ENCODE measurements around the gene SOX5. TPM values are rescaled to one million over a fixed set of nuclear protein-coding genes. Genes with fewer than 3 reads are reported as not detected.
"Not testable (repeated sequence)": the region's sequence is repeated elsewhere in the genome, so short reads cannot be mapped to it uniquely, and the experiment has no call there.

The SOX5 gene
- total RNA-seq, 1 donor from 2014 or later: 2.2 TPM

GRCh38 chr12:23921099-23921856 lies 28.2 kb downstream of the SOX5 start:
- DNase-seq (ENCODE audit: low spot score): no peak
- intact Hi-C loops (cut with DNase I): no loop called here

- intact Hi-C loops (cut with DNase I): no loop called here
- no peak for DNase-seq (ENCODE audit: low spot score)
Measured at GRCh38 chr12:23911574-23911973, 37.9 kb downstream of the SOX5 start.

GRCh38 chr12:23909551-23909950 lies 39.9 kb downstream of the SOX5 start:
- DNase-seq (ENCODE audit: low spot score): no peak
- intact Hi-C loops (cut with DNase I): no loop called here

- DNase-seq (ENCODE audit: low spot score): no peak
- intact Hi-C loops (cut with DNase I): no loop called here
Measured at GRCh38 chr12:23906329-23906728, 43.1 kb downstream of the SOX5 start.

GRCh38 chr12:23899434-23899833 lies 50.0 kb downstream of the SOX5 start:
- intact Hi-C loops (cut with DNase I): no loop called here
- DNase-seq (ENCODE audit: low spot score): no peak

- DNase-seq (ENCODE audit: low spot score): no peak
- intact Hi-C loops (cut with DNase I): no loop called here
Measured at GRCh38 chr12:23898121-23898520, 51.3 kb downstream of the SOX5 start.

- no peak for DNase-seq (ENCODE audit: low spot score)
- intact Hi-C loops (cut with DNase I): no loop called here
Measured at GRCh38 chr12:23895792-23896218, 53.7 kb downstream of the SOX5 start.

- intact Hi-C loops (cut with DNase I): no loop called here
- DNase-seq (ENCODE audit: low spot score): no peak
Measured at GRCh38 chr12:23893611-23894010, 55.9 kb downstream of the SOX5 start.

GRCh38 chr12:23891115-23891514 lies 58.4 kb downstream of the SOX5 start:
- intact Hi-C loops (cut with DNase I): no loop called here

GRCh38 chr12:23889069-23889440 lies 60.4 kb downstream of the SOX5 start:
- intact Hi-C loops (cut with DNase I): no loop called here
- no peak for DNase-seq (ENCODE audit: low spot score)

More at GRCh38 chr12:23891115-23891514, 58.4 kb downstream of the SOX5 start:
- no peak for DNase-seq (ENCODE audit: low spot score)

GRCh38 chr12:23888396-23889068 lies 60.9 kb downstream of the SOX5 start:
- no peak for DNase-seq (ENCODE audit: low spot score)
- intact Hi-C loops (cut with DNase I): no loop called here

- no peak for DNase-seq (ENCODE audit: low spot score)
- intact Hi-C loops (cut with DNase I): no loop called here
Measured at GRCh38 chr12:23887055-23887835, 62.2 kb downstream of the SOX5 start.

GRCh38 chr12:23885394-23885793 lies 64.1 kb downstream of the SOX5 start:
- no peak for DNase-seq (ENCODE audit: low spot score)
- intact Hi-C loops (cut with DNase I): no loop called here

GRCh38 chr12:23884909-23885308 lies 64.6 kb downstream of the SOX5 start:
- intact Hi-C loops (cut with DNase I): no loop called here
- no peak for DNase-seq (ENCODE audit: low spot score)

GRCh38 chr12:23880988-23881387 lies 68.5 kb downstream of the SOX5 start:
- intact Hi-C loops (cut with DNase I): no loop called here
- no peak for DNase-seq (ENCODE audit: low spot score)

GRCh38 chr12:23876618-23877017 lies 72.9 kb downstream of the SOX5 start:
- DNase-seq (ENCODE audit: low spot score); intact Hi-C loops (cut with DNase I): not testable (repeated sequence)

- intact Hi-C loops (cut with DNase I): no loop called here
- no peak for DNase-seq (ENCODE audit: low spot score)
Measured at GRCh38 chr12:23867794-23868193, 81.7 kb downstream of the SOX5 start.

GRCh38 chr12:23862701-23863100 lies 86.8 kb downstream of the SOX5 start:
- intact Hi-C loops (cut with DNase I): no loop called here
- DNase-seq (ENCODE audit: low spot score): no peak

GRCh38 chr12:23860019-23860418 lies 89.5 kb downstream of the SOX5 start:
- DNase-seq (ENCODE audit: low spot score): no peak
- intact Hi-C loops (cut with DNase I): no loop called here

- intact Hi-C loops (cut with DNase I): no loop called here
- no peak for DNase-seq (ENCODE audit: low spot score)
Measured at GRCh38 chr12:23857178-23857577, 92.3 kb downstream of the SOX5 start.

- intact Hi-C loops (cut with DNase I): no loop called here
- DNase-seq (ENCODE audit: low spot score): no peak
Measured at GRCh38 chr12:23855813-23856212, 93.7 kb downstream of the SOX5 start.
